ENCODE data around the gene HNRNPUL1. TPM values are rescaled to one million over a fixed set of nuclear protein-coding genes. Genes with fewer than 3 reads are reported as not detected.

HNRNPUL1 gene
- total and polyA plus RNA-seq, 9 of the 15 experiments (the other 6 are each of a cell fraction or from before 2014, with no cell fraction given) = 7.3 to 211 (median 85.0) TPM

DNA sequence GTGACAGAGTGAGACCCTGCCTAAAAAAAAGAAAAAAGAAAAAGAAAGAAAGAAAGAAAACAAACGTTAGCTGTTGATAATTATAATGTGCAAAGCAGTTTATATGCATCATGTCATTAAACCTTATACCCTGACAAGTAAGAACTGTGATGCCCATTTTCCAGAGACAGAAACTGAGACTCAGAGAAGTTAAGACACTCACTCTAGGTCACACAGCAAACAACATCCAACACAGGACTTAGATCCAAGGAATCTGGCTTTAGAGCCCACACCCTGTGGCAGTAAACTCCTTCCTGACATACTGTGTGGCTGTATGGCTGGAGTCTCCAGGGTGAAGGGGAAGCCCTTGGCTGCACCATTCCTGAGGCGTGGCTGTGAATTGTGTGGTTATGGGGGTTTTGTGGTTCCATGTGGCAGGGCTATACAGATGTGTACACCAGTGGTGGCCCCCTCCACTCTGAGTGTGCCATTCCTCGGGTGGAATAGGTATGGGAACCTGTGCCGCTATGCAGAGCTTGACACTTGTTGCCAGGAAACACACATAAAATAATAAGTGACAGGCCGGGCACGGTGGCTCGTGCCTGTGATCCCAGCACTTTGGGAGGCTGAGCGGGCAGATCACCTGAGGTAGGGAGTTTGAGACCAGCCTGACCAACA, 29.5 kb upstream of the HNRNPUL1 start (continued):
- TF ChIP-seq BRD9 (IDR thresholded peaks at IDR 0.05; ENCODE audit: low read depth, partially characterized antibody) = peak; percentile 22
- no peak for TF ChIP-seq ZC3H8 (IDR thresholded peaks at IDR 0.05)
- TF ChIP-seq ESRRA (IDR thresholded peaks at IDR 0.05; ENCODE audit: borderline replicate concordance, low read depth) = no peak
- no peak for TF ChIP-seq EP300 (IDR thresholded peaks at IDR 0.05; ENCODE audit: low read length)
- TF ChIP-seq, protein P1, sequence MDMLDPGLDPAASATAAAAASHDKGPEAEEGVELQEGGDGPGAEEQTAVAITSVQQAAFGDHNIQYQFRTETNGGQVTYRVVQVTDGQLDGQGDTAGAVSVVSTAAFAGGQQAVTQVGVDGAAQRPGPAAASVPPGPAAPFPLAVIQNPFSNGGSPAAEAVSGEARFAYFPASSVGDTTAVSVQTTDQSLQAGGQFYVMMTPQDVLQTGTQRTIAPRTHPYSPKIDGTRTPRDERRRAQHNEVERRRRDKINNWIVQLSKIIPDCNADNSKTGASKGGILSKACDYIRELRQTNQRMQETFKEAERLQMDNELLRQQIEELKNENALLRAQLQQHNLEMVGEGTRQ (CRISPR knock-in tag; IDR thresholded peaks at IDR 0.05) = no peak
- no peak for TF ChIP-seq ZNF175 (CRISPR knock-in tag; IDR thresholded peaks at IDR 0.05; ENCODE audit: low read depth)
- no peak for TF ChIP-seq ZNF785 (CRISPR knock-in tag; IDR thresholded peaks at IDR 0.05)
- TF ChIP-seq NCOR1 (IDR thresholded peaks at IDR 0.05) = no peak
- TF ChIP-seq YY1 (IDR thresholded peaks at IDR 0.05; ENCODE audit: borderline replicate concordance in 1 of 3, control insufficient read depth in 1 of 3, extremely low read depth in 1 of 3, insufficient read depth in 3 of 3, insufficient read length in 1 of 3, insufficient replicate concordance in 2 of 3, low read depth in 1 of 3, low read length in 2 of 3) = no peak
- TF ChIP-seq ASH1L (IDR thresholded peaks at IDR 0.05; ENCODE audit: borderline replicate concordance, low read depth, partially characterized antibody) = no peak
- TF ChIP-seq, protein P2, sequence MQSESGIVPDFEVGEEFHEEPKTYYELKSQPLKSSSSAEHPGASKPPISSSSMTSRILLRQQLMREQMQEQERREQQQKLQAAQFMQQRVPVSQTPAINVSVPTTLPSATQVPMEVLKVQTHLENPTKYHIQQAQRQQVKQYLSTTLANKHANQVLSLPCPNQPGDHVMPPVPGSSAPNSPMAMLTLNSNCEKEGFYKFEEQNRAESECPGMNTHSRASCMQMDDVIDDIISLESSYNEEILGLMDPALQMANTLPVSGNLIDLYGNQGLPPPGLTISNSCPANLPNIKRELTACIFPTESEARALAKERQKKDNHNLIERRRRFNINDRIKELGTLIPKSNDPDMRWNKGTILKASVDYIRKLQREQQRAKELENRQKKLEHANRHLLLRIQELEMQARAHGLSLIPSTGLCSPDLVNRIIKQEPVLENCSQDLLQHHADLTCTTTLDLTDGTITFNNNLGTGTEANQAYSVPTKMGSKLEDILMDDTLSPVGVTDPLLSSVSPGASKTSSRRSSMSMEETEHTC (IDR thresholded peaks at IDR 0.05) = no peak
- TF ChIP-seq, protein P3, sequence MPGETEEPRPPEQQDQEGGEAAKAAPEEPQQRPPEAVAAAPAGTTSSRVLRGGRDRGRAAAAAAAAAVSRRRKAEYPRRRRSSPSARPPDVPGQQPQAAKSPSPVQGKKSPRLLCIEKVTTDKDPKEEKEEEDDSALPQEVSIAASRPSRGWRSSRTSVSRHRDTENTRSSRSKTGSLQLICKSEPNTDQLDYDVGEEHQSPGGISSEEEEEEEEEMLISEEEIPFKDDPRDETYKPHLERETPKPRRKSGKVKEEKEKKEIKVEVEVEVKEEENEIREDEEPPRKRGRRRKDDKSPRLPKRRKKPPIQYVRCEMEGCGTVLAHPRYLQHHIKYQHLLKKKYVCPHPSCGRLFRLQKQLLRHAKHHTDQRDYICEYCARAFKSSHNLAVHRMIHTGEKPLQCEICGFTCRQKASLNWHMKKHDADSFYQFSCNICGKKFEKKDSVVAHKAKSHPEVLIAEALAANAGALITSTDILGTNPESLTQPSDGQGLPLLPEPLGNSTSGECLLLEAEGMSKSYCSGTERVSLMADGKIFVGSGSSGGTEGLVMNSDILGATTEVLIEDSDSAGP (CRISPR knock-in tag; IDR thresholded peaks at IDR 0.05) = no peak
- TF ChIP-seq ZNF212 (CRISPR knock-in tag; IDR thresholded peaks at IDR 0.05) = no peak
- TF ChIP-seq HDGF (IDR thresholded peaks at IDR 0.05) = peak; percentile 51; the same call in 1 of the 2 replicates
- no peak for TF ChIP-seq PCBP2 (IDR thresholded peaks at IDR 0.05; ENCODE audit: low read depth, low read length, poor library complexity, severe bottlenecking)
- no peak for TF ChIP-seq ZEB2 (IDR thresholded peaks at IDR 0.05)
- no peak for TF ChIP-seq ZNF561 (CRISPR knock-in tag; conservative IDR thresholded peaks at IDR 0.05)
- TF ChIP-seq TEAD1 (CRISPR knock-in tag; IDR thresholded peaks at IDR 0.05) = no peak
- TF ChIP-seq STAG1 (CRISPR knock-in tag; IDR thresholded peaks at IDR 0.05; ENCODE audit: borderline replicate concordance) = no peak
- TF ChIP-seq MCM5 (IDR thresholded peaks at IDR 0.05; ENCODE audit: low read depth) = no peak
- TF ChIP-seq ZNF76 (CRISPR knock-in tag; IDR thresholded peaks at IDR 0.05; ENCODE audit: borderline replicate concordance) = no peak
- TF ChIP-seq MCM7 (IDR thresholded peaks at IDR 0.05) = no peak
- no peak for TF ChIP-seq TCFL5 (CRISPR knock-in tag; conservative IDR thresholded peaks at IDR 0.05)
- TF ChIP-seq SP1 (CRISPR knock-in tag; IDR thresholded peaks at IDR 0.05) = no peak
- TF ChIP-seq, protein P4, sequence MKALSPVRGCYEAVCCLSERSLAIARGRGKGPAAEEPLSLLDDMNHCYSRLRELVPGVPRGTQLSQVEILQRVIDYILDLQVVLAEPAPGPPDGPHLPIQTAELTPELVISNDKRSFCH (CRISPR knock-in tag; IDR thresholded peaks at IDR 0.05) = no peak
- TF ChIP-seq, protein P4 (tag; IDR thresholded peaks at IDR 0.05) = no peak
- no peak for TF ChIP-seq PML (IDR thresholded peaks at IDR 0.05; ENCODE audit: low read length)

Measured in K562 (cell line).